Right ventricle myocardium inferior (tissue), 1 donor: ENCODE measurements around the gene ITGA7. TPM values are rescaled to one million over a fixed set of nuclear protein-coding genes. Genes with fewer than 3 reads are reported as not detected.

Experiments used
- ATAC-seq: fragments of 200-7000 bp; cut with Tn5 transposase; one replicate; pipeline ENCODE4 v1.9.1; 2020; ENCODE audit warnings: mild to moderate bottlenecking, moderate library complexity
- DNase-seq: peaks from one replicate; pipeline ENCODE4 v3.0.0; 2021; ENCODE audit errors: missing footprints
- intact Hi-C: fragments of 100-400 bp; cut with DNase I; formaldehyde crosslinking; loops from one replicate; pipeline ENCODE4 v1.11.0; 2022
- total RNA-seq: library from RNA; stranded (reverse); fragmentation: NEBNext Ultra II Directional; extraction: Animal tissue kit (Norgen Biotek cat#: 25700); gene quantifications from one replicate; pipeline ENCODE4 v1.2.1, GENCODE V29; 2021
- donor health status: DM: no; HTN: yes; CAD: no; lungs with severe emphysema.

ITGA7 gene
- total RNA-seq, 1 donor from 2014 or later = 479 TPM

GRCh38 chr12:55706568-55707218 is 1.0 kb downstream of the ITGA7 start:
- no peak for ATAC-seq
- intact Hi-C loops = loop anchor here (2.0 to 5.0 kb wide), 2 partner anchors 14 to 44 kb away; partner anchors contain the start of gene RDH5
- no peak for DNase-seq

DNA sequence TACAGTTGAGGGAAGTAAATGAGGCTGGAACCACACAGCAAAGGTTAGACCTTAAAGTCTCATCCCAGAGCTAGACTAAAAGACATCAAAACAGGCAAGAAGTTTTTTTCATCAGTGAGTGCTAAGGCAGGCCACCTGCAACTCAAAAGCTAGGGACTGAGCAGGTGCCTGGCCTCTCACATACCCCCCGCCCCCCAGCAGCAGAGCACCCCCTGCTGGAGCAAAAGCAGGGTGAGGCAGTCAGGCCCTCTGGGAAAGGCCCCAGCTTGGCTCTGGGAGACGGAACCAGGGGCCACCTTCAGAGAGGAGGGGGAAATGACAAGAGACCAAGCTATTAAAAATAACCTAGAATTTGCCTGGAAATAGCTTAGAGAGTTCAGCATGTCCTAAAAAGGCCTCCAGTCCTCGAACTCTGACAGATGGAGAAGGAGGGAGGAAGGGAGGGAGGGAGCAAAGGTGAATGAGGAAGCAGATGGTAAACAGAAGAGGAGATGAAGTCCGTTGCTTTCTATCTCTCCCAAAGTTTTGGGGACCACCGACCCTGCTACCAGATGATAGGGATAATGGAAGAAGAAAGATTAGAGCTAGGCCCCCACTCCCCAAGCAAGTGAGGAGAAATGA is 1.8 kb downstream of the ITGA7 start:
- peak; percentile 70 for DNase-seq
- intact Hi-C loops = loop anchor here (2.0 to 5.0 kb wide), 2 partner anchors 15 to 44 kb away; partner anchors contain the start of gene RDH5
- no peak for ATAC-seq

DNA sequence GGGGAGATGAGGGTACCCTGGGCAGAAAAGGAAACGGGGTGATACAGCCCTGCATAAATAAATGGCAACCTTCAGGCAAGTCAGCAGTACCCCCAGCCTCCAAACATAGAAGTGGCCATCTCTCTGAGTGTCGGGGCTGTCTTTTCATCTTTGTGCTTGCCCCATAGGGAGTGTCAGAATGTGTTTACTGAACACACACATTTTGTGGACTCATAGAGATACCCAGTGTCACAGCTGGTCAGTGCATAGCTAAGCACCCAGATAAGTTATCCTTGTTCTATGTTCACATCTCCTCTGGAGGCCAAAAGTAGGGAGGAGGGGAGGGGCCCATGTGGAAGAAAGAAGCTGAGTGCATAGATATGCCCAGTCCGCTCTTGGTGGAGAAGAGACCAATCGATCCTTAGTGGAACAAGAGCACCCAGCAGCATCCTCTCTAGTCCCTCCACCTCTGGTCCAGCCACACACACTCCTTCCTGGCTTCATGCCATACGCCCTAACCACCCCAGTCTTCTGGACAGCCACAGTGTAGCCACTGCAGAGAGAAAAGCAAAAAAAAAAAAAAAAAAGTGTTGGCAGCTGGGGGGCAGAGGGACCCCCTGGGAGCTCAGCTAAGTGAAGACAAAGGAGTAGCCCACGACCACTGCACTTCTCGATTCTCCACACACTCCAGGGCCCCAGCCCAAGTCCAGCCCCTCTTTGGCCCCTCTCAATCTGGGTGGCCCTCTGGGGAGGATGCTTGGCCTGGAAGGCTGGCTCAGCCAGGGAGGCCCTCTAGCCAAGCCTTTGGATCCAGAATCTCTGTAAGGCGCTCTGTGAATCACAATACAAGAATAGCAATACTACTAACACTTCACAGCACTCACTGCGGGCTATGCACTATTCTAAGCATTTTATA is 2.6 kb downstream of the ITGA7 start:
- ATAC-seq (no peak), DNase-seq (peak; percentile 58)
- intact Hi-C loops = loop anchor here (5.0 kb wide), 1 partner anchor 43 kb away; no protein-coding TSS in a partner anchor

DNA sequence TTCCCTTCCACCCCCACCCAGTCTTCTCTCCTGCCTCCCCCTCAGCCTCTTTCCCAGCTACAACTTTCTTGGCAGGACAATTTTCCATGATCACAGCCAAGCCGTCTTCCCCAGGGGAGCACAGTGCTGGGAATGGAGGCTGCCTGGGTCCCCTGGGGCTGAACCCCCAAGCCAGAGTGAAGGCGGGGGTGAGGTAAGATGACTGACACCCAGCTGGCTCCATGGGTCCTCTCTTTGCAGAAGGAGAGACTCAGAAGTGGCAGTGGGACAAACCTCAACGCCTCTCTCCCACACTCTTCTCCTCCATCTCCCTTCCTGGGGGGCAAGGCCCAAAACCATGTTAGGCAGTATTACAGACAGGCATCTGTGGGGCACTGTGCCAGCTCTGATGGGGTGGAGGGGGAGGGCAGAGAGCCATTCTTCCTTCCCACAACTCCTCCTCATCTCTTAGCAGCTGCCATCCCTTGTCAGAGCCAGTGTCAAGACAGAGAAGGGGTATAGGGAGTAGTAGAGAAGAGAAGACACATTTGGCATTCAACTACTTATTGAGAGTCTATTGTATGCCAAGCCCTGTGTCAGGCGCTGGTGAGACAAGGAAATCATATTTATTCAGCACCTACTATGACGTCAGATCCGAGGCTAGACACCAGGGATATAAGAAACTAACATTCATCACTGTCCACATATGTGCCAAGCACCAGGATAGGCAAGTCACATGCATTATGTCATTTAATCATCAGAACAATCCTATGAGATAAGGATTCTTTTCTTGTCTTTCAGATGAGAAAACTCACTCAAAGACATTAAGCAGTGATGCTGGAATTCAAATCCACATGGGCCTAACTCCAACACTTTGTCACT is 3.6 kb downstream of the ITGA7 start:
- intact Hi-C loops = no loop called here
- no peak for ATAC-seq
- DNase-seq = no peak

- intact Hi-C loops = no loop called here
- DNase-seq (no peak), ATAC-seq (peak; percentile 56)
These were observed 4.4 kb downstream of the ITGA7 start for GRCh38 chr12:55703288-55703687.

DNA sequence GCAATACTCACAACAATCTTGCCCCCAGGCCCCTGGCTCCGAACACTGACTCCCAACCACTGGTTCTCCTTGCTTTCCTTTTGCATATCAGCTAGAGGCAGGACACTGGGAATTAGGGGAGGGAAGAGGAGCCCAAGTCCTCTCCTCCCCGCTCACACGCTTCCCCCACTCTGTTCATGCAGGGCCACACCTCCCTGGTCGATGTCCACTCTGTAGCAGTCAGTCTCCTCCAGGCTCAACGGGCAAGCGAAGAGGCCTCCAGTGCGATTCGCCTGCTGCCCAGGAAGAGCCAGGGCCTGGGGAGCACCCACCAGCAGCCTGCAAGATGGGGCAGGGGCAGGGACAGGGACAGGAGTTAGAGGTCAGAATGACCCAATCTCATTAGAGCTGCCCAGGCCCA is 4.8 kb downstream of the ITGA7 start:
- intact Hi-C loops = no loop called here
- ATAC-seq = no peak
- DNase-seq = no peak

GRCh38 chr12:55700255-55701018 is 7.3 kb downstream of the ITGA7 start:
- DNase-seq = no peak
- intact Hi-C loops = loop anchor here (2.0 kb wide), 1 partner anchor 16 kb away; no protein-coding TSS in a partner anchor

DNA sequence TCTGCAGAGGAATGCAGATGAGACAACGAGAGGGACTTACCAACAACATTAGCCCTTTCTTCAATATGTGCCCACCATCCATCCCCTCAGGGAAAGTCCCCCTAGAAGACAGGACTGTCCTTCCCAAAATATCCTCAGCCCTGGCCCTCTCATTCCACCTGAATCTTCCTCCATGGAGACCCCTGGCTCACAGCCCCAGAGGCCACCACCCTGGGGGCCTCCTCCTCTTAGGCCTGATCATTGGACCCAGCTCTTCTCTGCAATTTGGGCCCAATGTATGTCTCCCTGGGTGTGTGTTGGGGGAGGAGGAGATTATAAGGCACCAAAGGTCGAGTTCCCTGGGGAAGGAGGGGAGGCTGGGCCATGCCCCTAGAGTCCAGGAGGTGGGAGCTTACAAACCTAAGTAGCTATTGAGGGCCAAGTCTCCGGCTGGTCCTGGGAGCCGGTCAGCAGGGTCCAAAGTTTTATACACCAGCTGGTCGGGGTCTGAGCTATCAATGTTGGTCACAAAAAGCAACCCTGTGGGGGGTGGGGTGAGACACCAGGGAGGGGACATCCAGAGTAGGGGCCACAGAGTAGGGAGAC is 8.1 kb downstream of the ITGA7 start:
- intact Hi-C loops = loop anchor here (2.0 kb wide), 1 partner anchor 15 kb away; no protein-coding TSS in a partner anchor
- DNase-seq (no peak), ATAC-seq (no peak)

More at GRCh38 chr12:55700255-55701018, 7.3 kb downstream of the ITGA7 start:
- ATAC-seq = no peak

- DNase-seq (no peak), ATAC-seq (no peak)
- intact Hi-C loops = no loop called here
These were observed 8.7 kb downstream of the ITGA7 start for GRCh38 chr12:55698965-55699364.

DNA sequence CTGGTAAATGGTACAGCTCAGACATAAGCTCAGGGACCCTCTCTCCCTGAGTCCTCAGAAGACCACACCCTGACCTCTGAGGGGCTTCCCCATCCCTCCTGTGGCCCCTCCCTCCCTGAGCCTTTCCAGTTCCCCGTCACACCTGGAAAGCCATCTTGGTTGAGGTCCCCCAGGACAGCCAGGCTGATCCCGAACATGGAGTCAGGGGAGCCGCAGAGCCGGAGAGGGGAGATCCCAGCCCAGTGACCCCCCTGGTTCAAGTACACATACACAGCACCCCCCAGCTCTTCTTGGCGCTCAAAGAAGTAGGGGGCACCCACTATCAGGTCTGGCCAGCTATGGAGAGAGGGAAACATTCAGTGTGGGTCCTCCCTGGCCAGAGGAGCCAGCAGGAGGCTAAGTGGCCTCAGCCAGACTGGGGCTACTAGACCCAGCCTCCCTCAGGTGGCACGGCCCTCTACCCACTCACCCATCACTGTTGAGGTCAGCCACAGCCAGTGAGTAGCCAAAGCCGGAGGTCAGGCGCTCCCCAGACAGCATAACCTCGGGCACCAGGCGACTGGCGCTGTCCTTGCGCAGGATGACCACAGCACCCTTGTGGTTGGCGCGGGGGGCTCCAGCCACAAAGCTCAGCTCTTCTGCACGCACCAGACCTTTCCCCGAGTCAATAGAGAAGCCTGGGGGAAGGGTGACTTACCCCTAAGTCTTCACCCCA is 9.3 kb downstream of the ITGA7 start:
- intact Hi-C loops = no loop called here
- DNase-seq (no peak), ATAC-seq (no peak)

GRCh38 chr12:55697686-55698085 is 10.0 kb downstream of the ITGA7 start:
- intact Hi-C loops = no loop called here
- ATAC-seq (no peak), DNase-seq (no peak)

GRCh38 chr12:55696796-55697462 is 10.8 kb downstream of the ITGA7 start:
- intact Hi-C loops = no loop called here
- no peak for DNase-seq
- ATAC-seq = no peak

GRCh38 chr12:55696141-55696540 is 11.6 kb downstream of the ITGA7 start:
- DNase-seq = no peak
- ATAC-seq = no peak
- intact Hi-C loops = no loop called here

DNA sequence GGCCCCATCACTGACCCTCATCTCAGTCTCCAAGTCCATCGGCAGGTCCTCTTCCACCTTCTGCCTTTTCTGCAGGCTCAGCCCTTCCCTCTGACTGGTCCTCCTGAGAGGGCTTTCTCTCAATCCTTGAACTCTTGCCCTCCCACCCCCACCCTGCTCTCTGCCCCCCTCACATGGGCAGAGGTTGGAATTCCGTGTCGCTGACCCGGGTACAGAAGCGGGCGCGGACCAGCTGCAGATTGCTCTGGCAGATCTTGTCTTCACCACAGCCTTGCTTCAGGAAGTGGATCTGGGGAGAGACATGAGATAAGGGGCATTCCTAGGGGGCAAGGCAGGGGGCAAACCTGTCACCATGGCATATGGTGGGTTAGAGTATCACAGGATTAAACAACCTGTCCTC is 12.4 kb downstream of the ITGA7 start:
- intact Hi-C loops = no loop called here
- DNase-seq (no peak), ATAC-seq (no peak)

DNA sequence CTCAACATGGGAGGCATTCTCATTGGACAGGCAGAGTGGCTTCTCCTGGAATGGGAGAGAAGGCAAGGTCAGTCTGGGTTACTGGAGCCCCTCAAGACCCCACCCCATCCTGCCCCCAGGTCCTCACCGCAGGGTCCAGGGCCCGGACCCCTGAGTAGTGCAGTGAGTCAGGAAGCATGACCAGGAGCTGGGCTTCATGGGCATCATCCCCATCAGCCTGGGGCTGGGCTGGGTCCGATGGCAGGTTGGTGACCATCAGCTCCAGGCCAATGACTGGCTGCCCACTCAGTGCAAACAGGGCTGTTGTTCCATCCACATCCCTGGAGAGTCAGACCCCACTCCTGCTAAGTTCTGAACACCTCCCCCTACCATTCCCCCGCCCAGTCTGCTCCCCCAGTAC is 13.1 kb downstream of the ITGA7 start:
- DNase-seq (no peak), ATAC-seq (no peak)
- intact Hi-C loops = no loop called here

- intact Hi-C loops = no loop called here
- ATAC-seq (no peak), DNase-seq (no peak)
These were observed 13.6 kb downstream of the ITGA7 start for GRCh38 chr12:55694188-55694515.
